Measurements from ENCODE around the gene PRKCE.

Gene PRKCE

GRCh38 chr2:46147626-46148368 is 496.3 kb downstream of the PRKCE start:
- no peak for DNase-seq (ENCODE audit: low spot score)

- DNase-seq (ENCODE audit: low spot score) = no peak
Observed at GRCh38 chr2:46148369-46148736, 496.9 kb downstream of the PRKCE start.

- no peak for DNase-seq (ENCODE audit: low spot score)
Observed at GRCh38 chr2:46150445-46150955, 499.0 kb downstream of the PRKCE start.

GRCh38 chr2:46151577-46151976 is 500.1 kb downstream of the PRKCE start:
- DNase-seq (ENCODE audit: low spot score) = no peak

DNA sequence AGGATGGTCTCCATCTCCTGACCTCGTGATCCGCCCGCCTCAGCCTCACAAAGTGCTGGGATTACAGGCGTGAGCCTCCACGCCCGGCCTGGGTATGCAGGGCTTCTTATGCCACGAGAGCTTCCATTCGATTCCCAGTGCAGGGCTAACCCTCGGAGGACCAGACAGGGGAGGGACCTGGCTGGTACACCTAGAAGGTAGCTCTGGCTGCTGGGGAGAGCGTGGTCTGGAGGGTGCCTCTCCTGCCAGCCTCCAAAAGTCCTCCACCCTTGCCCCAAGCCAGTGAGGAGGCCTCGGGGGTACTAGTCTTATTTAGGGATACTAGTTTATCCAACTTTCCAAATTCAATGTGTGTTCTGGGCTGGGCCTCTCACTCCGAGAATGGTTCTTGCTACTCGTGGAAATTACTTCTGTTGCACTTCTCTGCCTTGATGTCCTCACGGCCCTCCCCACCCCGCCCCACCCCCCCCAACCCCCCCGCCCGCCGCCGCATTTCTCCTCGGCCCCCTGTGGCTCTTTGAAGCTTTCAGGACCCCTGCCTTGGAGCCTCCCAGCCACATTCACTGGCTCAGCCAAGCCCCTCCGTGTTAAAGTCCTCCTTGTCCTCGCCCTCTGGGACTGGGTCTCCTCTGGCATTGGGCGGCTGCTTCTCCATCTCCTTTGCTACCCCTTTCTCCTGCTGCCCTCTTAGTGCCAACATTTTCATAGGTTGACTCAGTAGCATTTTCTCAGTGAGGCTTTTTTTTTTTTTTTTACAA is 502.7 kb downstream of the PRKCE start:
- DNase-seq (ENCODE audit: low spot score) = no peak

DNA sequence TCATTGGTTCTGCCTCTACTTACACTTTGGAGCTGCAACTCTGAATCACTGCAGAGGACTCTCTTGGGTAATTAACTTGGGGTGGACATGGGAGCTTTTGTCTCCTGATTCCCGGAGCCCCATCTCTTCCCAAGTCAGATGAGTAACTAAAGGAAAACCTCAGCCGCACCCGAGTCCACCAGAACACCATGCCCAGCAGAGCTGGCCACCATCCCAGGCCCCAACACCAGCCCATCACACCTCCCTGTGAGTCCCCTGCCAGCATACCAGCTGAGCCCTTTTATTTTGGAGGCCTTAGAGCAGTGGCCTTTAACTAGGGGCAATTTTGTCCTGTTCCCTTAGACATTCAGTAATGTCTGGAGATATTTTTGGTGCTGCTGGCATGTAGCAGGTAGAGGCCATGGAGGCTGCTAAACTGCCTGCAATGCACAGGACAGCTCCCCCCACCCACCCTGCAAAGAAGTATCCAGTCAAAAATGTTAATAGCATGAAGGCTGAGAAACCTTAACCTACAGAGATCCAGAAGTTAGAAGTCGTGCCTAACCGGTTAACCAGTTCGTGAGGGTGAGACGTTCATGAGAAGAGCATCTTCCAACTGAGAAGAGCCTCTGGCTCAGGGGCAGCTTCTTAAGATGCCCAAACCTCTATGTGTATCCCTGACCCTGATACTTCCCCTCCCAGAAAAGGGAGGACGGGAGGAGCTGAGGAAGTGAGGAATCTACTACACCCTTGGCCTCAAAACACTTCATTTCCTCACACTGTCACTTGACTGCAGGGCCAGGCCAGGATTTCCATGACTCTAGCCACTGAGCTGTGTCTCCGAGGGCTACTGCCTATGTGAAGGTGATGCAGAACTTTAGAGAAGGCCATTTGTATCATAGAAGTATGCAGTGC is 505.8 kb downstream of the PRKCE start:
- DNase-seq (ENCODE audit: low spot score) = no peak

DNA sequence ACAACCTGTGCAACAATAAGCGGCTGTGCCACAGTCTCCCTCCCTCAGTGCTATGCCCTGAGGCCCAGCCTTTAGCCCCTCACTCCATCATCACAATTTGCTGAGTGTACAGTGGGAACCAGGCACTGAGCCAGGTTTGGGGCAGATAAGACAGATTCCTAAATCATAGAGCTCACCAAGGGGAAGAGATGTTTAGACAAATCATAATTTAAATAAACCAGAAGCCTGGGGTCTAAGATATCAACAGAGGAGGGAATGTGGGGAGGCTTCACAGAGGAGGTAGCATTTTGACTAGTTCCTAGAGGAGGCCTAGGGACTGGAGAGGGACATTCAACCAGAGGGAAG is 506.5 kb downstream of the PRKCE start:
- DNase-seq (ENCODE audit: low spot score) = no peak

- DNase-seq (ENCODE audit: low spot score) = no peak
Observed at GRCh38 chr2:46158661-46159060, 507.2 kb downstream of the PRKCE start.

DNA sequence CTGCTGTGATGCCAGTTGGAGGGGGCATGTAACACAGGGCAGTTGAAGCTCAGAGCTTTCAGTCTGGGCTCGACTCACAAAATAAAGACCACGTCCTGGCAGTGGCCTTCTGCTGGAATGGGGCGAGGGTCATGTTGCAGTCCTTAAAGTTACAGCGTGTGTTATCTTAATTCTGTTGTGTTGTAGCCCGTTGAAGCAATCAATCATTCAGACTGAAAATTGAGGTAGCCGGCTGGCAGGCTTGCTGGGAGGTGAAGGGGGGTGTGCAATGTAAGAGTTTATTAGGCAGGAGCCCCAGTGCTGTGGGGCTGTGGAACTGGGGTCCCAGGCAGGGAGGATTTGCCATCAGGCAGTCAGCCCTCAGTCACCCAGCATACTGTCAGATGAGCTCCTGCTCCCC is 508.9 kb downstream of the PRKCE start:
- no peak for DNase-seq (ENCODE audit: low spot score)

- DNase-seq (ENCODE audit: low spot score) = no peak
Observed at GRCh38 chr2:46161315-46161714, 509.8 kb downstream of the PRKCE start.

DNA sequence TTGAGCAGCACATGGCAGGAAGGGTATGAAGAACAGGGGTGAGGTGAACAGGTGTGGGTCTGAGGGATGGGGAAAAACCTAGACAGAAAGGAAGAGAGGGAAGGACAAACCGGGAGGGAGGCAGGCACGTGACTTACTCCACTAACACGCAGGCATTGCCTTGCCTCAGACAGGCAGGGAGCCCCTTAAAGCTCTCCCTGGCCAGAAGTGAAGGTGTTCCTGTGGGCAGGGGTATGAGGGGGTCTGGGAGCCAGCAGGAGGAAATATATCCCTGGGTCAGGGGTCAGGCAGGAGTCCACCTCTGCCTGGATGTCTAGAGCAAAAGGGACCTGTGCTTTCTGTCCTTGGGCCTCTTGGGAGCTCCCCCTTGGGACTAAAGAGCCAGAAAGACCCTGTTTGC is 510.4 kb downstream of the PRKCE start:
- DNase-seq (ENCODE audit: low spot score) = no peak

- DNase-seq (ENCODE audit: low spot score) = no peak
Observed at GRCh38 chr2:46162329-46163097, 511.0 kb downstream of the PRKCE start.

DNA sequence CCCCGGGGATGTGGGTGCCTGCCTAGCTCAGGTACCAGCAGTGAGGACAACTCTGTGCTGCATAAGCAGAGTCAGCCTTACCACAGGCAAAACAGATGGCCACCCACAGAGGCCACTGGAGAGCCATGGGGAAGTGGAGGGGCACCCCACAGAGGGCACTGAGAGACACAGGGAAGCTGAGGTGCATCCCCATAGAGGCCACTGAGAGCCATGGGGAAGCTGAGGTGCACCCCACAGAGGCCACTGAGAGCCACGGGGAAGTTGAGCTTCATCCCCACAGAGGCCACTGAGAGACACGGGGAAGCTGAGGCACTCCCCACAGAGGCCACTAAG is 511.6 kb downstream of the PRKCE start:
- DNase-seq (ENCODE audit: low spot score) = no peak

DNA sequence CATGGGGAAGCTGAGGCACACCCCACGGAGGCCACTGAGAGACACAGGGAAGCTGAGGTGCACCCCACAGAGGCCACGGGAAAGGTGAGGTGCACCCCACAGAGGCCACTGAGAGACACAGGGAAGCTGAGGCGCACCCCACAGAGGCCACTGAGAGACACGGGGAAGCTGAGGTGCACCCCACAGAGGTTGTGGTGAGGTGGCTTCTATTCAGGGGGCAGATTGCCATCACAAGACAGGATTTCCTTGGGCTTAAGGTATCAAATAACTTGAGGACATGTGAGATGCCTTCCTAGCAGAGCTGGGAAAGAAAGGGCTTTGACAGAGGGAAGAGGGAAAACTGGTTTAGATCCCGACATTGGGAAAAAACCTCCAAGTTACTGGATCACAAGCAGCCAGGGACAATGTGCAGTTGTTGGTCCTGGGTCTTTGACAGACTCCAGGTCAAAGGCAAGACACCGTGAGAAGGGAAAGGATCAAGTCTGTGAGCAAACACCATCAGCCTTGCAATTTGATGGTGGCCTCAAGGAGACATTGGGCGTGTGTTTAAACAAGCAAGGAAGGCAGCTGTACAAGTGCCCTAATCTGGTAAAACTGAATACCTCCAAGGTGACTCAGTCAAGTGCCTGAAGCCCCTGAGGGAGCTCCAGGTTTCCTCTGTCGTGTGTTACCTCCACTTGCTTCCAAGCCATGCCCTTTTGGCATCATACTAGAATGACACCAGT is 512.5 kb downstream of the PRKCE start:
- DNase-seq (ENCODE audit: low spot score) = no peak

DNA sequence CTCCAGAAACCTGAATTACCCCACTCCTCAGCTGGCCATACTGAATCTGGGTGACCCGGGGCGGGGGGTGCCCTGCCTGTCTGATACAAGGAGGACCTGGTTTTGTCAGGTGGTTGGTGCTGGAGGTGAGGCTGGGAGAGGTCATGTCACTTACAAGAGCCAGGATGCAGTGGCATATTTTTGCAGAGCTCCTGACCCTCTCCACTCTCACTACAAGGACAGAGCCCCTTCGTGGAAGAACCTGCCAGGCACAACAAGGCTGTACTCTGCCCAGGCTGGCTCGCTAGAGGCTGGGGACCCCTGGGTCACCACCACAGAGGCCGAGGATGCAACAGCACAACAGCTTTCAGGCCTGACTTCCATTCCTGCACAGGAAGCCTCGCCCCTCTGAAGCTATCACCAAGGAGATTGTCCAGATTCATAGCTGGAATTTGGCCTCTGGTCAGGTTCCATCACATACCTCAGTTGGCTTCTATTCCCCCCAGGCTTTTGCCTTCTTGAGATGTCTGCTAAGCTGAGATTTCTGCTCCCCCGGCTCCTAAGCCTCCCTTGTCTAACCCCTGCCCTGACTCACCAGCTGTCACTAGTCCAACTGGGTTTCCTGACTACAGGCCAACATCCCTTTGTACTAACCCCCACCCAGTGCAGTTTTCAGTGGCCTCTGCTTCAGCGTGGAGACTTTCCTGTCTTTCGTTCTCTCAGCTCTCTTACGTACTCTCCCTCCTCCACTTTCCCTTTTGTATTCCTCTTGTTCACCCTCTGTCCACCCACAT is 513.2 kb downstream of the PRKCE start:
- DNase-seq (ENCODE audit: low spot score) = no peak

DNA sequence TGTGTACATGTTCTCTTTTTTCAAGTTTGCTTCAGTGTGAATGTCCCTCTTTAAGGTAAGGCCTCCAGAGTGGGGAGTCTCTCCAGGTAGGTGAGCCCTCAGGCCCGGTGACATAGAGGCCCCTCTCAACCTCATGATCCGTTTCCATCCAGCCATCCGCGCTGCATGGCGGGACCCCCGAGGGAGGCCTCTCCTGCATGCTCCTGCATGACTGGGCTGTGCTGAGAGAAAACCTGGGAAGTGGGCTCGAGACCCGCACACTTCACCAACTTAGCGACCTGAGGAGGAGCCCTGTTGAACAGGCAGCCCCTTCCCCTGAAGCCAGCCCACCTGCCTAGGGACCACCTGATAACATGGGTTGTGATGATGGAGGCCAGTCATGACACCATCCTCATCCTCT is 514.4 kb downstream of the PRKCE start:
- DNase-seq (ENCODE audit: low spot score) = no peak

DNA sequence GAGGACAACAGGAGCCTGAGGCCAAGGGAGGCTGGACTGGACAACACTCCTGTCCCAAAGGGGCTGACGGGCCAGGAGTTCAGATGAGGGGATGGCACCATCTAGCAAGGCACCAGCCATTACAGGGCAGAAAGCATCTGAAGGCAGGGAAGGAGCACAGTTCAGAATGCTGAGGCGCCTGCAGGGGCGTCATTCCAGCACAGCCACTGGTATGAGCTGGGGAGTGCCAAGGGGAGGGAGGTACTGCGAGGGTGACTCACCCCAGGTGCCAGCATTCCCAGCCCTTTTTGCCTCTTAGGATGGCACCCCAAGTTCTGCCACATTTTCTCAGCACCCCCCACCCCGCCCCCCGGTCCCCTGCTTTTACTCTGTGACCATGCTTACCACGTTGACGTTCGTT is 515.9 kb downstream of the PRKCE start:
- no peak for DNase-seq (ENCODE audit: low spot score)

GRCh38 chr2:46167924-46168323 is 516.4 kb downstream of the PRKCE start:
- no peak for DNase-seq (ENCODE audit: low spot score)

DNA sequence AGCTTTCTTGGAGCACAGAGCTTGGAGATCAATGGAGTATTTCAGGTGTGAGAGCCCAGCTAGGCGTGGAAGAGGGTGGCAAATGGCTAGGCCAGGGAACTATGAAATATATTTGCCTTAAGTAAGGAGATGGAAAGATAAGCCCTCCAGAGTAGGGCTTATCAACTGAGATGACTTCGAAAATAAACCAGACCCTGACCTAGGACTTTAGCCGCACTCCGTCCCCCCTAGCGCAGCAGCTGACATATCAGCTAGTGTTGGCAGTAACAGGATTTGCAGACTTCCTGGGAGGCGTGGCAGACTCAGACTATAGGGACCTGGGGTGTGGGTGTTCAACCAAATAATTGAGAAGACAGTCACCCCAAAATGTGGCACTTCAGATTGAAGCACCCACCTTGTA is 518.0 kb downstream of the PRKCE start:
- no peak for DNase-seq (ENCODE audit: low spot score)

DNA sequence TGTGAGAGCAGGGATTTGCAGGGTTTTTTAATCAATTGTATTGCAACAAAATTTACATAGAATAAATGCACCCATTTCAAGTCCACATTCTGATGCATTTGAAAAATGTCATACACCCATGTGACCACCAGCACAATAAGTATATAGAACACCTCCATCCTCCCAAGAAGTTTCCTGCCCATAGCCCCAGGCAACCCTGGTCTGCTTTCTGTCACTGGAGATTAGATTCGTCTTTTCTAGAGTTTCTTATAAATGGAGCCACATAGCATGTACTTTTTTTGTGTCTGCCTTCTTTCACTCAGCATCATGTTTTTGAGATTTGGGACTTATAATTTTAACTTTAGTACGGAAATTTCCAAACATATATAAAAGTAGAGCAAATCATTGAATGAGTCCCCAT is 518.6 kb downstream of the PRKCE start:
- DNase-seq (ENCODE audit: low spot score) = no peak

Data from germinal center (tissue), 1 donor.